GM19455 (cell line): ENCODE measurements around the gene SSTR5.
"Not testable (repeated sequence)": the region's sequence is repeated elsewhere in the genome, so short reads cannot be mapped to it uniquely, and the experiment has no call there.

ENCODE experiments used
- ATAC-seq: cut with Tn5 transposase; IDR thresholded peaks from one replicate; pipeline ENCODE4 v1.9.1; 2021; ENCODE audit not compliant: unreplicated experiment

Gene SSTR5

GRCh38 chr16:1072526-1073261 lies at the start of gene SSTR5:
Gene SSTR5 (plus strand): TSS chr16:1072747. CDS start chr16:1078869, 6,122 bp downstream.
- no peak for ATAC-seq

GRCh38 chr16:1024138-1024537 lies 48.4 kb upstream of the SSTR5 start:
- ATAC-seq = no peak

DNA sequence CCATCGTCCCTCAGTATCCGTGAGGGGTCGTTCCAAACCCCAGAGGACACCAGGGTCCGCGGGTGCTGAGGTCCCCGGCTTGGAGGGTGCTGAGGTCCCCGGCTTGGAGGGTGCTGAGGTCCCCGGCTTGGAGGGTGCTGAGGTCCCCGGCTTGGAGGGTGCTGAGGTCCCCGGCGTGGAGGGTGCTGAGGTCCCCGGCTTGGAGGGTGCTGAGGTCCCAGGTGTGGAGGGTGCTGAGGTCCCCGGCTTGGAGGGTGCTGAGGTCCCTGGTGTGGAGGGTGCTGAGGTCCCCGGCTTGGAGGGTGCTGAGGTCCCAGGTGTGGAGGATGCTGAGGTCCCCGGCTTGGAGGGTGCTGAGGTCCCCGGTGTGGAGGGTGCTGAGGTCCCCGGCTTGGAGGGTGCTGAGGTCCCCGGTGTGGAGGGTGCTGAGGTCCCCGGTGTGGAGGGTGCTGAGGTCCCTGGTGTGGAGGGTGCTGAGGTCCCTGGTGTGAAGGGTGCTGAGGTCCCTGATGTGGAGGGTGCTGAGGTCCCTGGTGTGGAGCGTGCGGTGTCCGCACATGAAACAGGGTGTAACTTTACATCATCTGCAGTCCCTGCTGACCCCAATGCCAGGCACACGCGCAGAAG lies 47.3 kb upstream of the SSTR5 start:
- ATAC-seq = not testable (repeated sequence)

DNA sequence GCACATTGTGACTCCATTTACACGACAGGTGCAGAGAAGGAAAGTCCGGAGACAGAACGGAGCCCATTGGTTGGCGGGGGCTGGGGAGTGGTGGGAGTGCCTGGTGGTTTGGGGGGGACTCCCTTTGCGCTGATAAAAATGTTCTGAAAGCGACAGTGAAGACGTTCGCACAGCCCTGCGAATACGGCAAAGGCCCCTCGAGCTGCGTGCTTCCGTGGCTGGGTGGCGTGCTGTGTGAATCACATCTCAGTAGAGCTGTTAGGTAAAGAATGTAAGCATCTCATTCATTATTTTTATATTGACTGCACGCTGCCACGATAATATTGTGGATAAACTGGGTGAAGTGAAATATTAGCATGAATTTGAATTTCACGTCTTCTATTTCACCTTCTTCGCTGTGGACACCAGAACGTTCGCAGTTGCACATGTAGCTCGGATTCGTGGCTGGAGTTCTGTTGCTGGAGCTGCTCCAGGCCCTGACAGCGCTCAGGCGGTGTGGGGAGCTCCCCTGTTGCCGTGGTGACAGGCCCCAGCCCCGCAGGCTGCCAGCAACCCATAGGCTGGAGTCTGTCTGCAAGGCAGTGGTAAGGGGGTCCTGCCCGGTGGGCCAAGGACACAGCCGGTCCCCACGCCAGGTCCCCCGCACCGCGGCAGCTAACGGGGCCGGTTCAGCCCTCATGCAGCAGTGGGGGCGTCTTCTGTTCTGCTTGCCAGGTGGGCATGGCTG lies 46.3 kb upstream of the SSTR5 start:
- no peak for ATAC-seq

GRCh38 chr16:1026784-1027500 lies 45.6 kb upstream of the SSTR5 start:
- ATAC-seq = no peak

- ATAC-seq = no peak
These were observed 45.1 kb upstream of the SSTR5 start for GRCh38 chr16:1027501-1027815.

DNA sequence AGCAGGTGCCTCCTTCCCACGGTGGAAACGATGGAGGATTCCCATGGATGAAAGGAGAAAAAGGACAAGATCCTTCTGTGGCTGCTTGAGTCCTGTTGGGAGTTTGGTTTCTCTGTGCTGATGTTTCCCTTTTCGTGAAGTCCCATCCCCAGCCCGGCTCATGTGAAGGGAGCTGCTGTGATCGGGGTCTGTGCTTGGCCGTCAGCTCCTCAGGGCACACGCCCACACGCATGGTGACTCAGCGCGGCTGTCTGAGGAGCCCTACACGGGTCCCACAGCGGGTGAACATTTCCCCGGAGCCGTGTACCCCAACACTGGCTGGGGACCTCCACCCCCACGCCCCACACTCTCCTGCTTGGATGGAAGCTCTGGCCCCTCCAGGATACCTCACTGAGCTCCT lies 44.5 kb upstream of the SSTR5 start:
- ATAC-seq = no peak

DNA sequence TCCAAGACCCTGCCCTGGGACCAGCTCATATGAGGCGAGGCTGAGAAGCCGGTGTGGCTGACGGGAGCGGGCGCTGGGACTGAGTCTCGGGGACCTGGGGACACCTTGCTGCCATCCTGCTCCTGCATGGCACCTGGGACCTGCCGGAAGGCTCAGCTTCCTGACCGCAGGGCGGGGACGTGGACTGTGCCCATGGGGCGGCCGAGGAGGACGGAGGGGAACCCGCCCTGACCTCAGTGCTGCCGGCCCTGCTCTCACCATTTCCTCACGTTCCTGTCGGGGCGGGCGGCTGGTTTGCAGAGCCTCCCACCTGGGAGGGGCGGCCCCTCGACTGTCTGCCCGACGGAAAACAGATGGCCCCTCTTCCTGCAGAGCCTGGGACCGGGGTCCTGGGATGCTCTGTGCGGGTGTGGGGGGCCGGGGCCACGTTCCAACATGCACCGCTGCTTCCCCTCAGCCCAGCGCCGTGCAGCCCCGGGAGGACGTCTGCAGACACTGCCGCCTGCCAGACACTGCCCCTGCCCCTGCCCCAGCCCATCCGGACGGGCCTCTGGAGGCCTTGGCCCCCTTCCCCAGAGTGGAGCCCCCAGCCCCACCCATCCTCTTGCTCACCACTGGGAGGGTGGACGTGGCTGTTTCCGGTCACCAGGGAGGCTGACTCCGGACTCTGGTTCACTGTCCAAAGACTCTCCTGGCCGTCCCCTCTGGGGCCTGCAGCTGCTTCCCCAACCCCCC lies 43.9 kb upstream of the SSTR5 start:
- ATAC-seq = no peak

GRCh38 chr16:1029259-1029545 lies 43.3 kb upstream of the SSTR5 start:
- no peak for ATAC-seq

- ATAC-seq = no peak
These were observed 42.1 kb upstream of the SSTR5 start for GRCh38 chr16:1030473-1030901.

DNA sequence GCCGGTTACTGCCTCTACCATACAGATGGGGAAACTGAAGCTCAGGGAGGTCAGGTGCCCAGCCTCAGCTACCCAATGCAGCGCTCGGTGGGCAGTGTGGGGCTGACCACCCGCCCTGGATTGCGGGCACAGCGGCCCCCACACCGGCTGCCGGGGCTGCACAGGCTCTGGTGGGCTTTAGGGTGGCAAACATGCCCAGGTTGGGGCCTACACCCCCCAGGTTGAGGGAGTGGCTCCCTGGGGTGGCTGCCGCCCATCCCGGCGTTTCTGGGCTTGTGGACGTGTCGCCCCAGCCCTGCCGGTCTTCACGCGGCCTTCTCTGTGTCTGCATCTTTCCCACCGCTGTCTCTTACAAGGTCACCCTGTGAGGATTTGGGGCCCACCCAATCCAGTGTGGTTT lies 40.9 kb upstream of the SSTR5 start:
- no peak for ATAC-seq

GRCh38 chr16:1032607-1033006 lies 39.9 kb upstream of the SSTR5 start:
- no peak for ATAC-seq

- ATAC-seq = no peak
These were observed 39.3 kb upstream of the SSTR5 start for GRCh38 chr16:1033128-1033679.

DNA sequence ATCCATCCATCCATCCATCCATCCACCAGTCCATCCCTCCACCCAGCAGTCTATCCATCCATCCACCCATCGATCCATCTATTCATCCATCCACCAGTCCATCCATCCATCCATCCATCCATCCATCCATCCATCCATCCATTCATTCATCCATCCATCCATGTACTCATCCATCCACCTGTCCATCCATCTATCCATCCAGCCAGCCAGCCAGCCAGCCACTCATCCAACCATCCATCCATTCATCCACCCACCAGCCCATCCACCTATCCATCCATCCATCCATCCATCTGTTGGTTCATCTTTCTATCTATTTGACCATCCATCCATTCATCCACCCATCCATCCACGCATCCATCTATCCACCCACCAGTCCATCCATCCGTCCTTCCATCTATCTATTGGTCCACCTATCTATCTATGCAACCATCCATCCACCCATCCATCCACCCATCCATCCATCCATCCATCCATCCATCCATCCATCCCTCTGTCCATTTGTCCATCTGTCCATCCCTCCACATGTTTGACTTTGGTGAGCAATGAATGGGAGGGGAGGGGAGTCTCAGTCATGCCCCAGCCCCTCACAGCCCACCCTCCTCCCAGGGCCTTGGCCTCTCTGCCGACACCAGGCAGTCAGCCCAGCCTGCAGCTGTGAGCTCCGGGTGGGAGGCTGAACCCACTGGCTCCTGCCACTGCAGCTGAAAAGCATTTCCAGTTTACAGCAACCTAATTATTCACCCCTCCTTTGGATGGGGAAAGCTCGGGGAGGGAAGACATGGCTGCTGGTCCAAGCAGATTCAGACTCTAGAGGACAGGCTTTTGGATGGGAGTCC lies 38.1 kb upstream of the SSTR5 start:
- no peak for ATAC-seq

GRCh38 chr16:1035066-1035415 lies 37.5 kb upstream of the SSTR5 start:
- ATAC-seq = no peak

DNA sequence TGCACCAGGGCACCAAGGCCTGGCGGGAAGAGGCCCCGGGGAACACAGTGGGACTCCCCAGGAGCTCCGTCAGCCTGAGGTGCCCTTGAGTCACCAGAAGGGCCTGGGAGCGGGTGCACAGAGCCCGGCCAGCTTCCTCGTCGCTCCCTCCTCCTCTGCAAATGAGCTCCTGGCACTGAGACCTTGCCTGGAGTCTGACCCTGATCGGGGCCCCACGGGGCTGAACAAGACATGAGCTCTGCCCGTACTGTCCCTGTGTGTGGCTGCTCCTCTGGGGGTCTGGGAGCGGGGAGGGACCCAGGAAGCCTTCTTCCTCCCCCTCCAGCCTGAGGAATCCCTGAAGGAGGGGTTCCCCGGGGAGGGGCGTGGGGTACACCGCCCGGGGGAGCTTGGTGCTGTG lies 36.4 kb upstream of the SSTR5 start:
- ATAC-seq = no peak

DNA sequence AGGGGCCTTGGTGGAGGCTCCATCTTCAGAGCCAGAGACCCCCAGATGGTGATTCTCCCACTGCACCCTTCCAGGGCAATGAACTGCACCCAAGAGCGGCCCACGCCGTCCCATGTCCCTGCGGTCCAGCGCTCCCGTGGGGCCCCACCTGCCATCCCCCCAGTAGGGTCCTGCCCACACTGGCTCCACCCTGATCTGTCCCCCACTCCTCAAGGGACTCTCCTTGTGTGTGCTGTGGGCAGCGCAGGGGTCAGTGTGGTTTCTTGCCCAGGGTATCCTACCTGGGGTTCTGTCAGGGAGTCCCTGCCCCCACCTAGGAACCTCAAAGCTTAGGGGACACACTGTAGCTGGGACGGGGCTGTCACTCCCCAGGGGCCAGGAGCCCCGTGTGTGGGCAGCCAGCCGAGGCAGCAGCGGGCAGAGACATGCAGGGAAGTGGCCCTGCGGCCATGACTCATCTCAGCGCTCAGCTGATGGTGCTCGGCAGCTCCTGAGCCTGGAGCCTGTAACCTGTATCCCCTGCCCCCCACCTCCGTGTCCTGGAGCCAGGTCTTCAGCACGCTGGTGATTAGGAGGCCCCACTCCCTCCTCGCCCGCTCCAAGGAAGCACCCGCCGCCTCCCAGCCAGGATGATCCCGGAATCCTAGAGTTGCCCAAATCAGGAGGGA lies 35.7 kb upstream of the SSTR5 start:
- ATAC-seq = no peak

DNA sequence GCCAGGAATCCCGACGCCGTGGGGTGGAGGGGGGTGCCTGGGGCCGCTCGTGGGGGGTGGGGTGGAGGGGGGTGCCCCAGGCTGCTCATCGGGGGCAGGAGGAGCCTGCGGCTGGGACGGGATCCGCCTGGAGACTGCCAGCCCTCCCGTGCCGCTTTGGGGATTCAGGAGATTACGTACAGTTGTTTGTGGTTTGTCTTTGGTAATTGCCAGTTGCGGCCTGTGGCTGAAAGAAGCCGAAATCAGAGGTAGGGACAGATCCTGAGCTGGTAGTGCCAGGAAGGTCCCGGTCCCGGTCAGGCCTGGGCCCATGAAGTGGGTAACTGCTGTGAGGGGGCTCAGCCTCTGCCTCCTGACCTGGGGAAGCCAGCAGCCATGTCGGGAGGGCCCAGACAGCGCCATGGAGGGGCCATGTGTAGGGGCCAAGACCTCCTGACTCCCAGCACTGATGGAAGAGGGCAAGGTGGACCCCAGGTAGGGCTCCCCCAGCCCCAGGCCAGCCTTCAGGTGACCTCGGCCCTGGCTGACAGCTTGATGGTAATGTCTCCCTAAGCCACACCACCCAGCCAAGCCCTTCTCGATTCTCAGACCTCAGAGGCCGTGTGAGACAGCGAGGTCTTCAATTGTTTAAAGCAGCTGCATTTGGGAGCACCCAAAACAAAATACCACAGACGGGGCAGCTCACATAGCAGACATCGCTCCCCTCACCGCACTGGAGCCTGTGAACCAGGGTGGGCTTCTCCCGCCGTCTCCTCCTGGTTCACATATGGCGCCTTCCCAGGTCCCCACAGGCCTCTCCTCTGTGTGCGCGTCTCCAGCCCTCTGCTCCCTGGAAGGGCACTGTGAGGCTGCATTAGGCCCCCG lies 34.9 kb upstream of the SSTR5 start:
- no peak for ATAC-seq

GRCh38 chr16:1038932-1039331 lies 33.6 kb upstream of the SSTR5 start:
- ATAC-seq = no peak
